ENCODE data around the gene ADAM22.

DNA sequence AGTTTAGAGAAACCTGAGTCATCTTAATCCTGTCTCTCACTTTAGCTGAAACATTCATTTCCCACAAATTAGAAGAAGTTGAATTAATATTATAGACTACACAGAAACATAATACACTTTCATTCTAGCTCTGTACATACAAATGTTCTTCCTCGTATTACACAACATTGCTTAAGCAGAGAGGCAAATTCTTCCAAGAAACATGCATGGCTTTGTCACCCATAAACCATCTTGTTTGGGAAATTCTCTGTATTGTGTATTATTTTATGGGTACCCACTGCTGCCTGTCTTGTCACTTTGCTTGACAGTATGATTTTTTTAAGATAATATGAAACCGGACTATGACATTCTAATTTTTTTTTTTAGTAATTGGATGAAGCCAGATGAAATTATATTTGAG is 181.8 kb downstream of the ADAM22 start:
- TF ChIP-seq, protein P1, sequence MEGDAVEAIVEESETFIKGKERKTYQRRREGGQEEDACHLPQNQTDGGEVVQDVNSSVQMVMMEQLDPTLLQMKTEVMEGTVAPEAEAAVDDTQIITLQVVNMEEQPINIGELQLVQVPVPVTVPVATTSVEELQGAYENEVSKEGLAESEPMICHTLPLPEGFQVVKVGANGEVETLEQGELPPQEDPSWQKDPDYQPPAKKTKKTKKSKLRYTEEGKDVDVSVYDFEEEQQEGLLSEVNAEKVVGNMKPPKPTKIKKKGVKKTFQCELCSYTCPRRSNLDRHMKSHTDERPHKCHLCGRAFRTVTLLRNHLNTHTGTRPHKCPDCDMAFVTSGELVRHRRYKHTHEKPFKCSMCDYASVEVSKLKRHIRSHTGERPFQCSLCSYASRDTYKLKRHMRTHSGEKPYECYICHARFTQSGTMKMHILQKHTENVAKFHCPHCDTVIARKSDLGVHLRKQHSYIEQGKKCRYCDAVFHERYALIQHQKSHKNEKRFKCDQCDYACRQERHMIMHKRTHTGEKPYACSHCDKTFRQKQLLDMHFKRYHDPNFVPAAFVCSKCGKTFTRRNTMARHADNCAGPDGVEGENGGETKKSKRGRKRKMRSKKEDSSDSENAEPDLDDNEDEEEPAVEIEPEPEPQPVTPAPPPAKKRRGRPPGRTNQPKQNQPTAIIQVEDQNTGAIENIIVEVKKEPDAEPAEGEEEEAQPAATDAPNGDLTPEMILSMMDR (IDR thresholded peaks at IDR 0.05): no peak
- TF ChIP-seq POLR2A (IDR thresholded peaks at IDR 0.05): no peak
